GM21360 (cell line): ENCODE measurements around the gene HNMT.

Experiments
- ATAC-seq: cut with Tn5 transposase; IDR thresholded peaks from one replicate; pipeline ENCODE4 v1.9.1; 2021; ENCODE audit warnings: mild to moderate bottlenecking, moderate library complexity; ENCODE audit not compliant: unreplicated experiment

The HNMT gene

DNA sequence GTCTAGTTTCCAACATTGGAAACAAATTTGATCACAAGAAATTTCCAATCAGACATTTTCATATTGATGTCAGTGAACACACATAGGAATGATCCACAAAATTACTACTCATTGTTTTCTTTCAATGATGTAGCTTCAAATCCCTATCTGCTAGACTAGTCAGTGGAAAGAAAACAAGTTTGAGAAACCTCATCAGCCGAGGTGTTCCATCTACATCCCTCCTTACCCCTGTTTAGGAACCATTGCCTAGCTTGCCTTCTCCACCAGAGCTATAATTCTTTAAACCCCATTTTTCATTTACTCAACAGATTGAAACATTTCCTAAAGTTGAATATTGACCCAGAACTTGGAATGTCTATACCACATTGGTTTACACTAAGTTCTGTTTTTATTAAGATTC is 45.3 kb downstream of the HNMT start:
- ATAC-seq = no peak

DNA sequence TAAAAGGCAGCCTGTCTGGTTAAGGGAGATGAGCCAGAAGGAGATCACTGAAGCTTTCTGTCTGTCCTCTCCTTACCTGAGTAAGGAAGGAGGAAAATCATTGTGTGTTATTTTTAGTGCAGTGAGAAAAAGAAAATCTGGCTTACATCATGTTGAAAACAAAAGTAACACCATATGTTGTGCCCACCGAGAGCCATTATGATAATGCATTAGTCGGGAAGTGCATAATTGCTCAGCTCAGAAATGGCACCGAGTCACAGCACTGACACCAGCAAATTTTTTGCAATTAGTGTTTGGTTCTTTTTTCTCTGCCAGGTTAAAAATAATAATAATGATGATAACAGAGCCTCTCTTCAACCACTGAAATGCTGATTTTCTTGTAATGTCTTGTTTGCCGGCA is 46.6 kb downstream of the HNMT start:
- no peak for ATAC-seq

DNA sequence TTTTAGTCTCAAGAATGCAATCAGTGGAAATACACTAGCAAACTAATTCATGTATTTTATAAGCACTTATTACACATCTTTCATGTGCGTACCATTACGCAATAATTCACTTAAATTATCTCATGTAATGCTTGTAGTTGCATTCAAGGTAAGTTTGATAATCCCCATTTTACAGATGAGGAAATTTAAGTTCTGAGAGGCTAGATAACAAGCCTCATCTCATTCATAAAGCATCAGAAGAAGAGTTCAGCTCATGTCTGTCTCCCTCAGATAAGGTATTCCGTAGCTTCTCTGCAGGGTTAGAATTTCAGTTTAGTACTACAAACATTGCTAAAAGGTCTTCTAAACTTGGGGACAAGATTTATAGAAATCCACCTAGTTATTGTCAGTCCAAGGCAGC is 47.8 kb downstream of the HNMT start:
- ATAC-seq = no peak

DNA sequence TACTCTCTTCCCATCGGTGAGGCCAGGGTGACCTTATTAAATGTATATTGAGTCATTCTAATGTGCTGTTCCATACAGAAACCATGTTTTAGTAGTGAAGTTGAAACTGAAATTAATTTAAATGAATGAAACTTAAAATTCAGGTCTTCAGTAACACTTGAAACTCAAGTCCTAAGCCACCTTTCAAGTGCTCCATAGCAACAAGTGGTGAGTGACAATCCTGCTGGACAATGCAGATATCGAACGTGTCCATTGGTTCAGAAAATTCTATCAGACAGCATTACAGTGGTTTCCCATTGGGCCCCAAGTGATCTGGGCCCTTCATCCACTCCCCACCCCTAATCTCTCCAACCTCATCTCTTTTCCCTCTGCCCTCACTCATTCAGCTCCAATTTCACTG is 48.7 kb downstream of the HNMT start:
- no peak for ATAC-seq

DNA sequence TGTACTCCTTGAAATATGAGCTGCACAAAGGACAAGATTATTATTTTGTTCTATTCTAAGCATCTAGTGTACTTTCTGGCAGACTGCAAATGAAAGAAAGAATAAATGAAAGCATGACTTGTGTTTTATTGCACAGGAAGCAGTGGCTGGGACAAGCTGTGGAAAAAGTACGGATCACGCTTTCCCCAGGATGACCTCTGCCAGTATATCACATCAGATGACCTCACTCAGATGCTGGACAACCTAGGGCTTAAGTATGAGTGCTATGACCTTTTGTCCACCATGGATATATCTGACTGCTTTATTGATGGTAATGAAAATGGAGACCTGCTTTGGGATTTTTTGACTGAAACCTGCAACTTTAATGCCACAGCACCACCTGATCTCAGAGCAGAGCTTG is 49.4 kb downstream of the HNMT start:
- no peak for ATAC-seq

DNA sequence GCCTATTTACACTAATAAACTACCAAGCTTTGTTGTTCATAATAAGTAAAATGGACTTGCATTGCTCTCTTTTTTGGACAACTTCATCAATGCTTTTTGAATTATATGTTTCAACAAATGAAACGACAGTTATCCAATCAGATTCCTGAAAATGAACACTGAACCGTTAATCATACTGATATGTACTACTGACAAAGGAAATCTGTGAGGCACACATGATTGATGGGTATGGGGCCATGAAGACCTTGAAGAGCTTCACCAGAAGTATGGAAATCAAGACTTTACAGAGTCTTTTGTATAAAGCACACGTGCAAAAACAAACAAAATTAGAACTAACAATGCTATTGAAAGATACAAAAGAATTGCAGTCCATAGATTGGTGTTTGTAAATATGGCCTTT is 51.2 kb downstream of the HNMT start:
- ATAC-seq = no peak

DNA sequence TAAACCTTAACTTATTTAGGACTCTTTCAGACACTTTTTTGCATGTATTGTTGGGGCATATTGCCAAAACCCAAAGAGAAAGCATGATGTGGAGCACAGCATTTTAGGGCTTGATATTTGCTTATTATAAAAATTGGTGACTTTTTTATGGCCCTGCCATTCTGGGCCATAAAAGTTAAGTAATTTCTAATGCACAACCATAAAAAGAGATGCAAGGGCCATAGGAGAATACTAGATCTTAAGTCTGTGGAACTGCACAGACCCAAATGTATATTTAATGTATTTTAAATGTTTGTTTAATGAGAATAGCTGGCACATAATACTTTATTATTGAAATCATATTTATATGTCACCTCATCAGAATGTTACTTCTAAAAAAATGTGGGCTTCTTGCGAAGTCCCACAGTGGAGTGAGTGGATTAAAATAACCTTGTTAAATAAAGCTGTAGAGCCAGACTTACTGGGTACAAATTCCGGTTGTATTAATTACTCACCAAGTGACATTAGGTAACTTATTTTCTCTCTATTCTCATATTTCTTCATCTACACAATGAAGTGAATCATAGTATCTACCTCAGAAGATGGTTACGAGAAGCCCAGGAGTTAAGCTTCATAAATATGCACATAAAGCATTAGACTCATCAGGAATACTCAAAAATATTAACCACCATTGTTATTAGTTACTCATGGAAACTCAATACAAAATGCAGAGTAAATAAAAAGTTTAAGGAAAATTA is 52.2 kb downstream of the HNMT start:
- ATAC-seq = no peak

DNA sequence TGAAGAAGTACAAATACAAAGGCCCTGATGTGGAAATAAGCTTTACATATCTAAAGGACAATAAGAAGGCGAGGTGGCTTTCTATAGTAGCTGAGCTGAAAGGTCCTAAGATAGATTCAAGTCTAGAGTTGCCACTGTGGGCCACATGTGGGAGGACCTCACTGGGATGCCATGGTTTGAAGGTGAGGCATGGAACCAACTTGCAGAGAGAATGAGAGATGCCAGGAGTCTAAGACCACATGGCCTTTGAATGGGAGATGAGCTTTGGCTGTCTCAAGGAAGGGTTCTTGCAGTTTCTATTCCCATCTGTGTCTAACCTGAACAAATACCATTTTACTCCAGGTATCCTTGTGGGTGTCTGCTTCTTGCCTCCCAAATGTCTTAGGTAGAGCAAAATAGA is 53.6 kb downstream of the HNMT start:
- no peak for ATAC-seq

DNA sequence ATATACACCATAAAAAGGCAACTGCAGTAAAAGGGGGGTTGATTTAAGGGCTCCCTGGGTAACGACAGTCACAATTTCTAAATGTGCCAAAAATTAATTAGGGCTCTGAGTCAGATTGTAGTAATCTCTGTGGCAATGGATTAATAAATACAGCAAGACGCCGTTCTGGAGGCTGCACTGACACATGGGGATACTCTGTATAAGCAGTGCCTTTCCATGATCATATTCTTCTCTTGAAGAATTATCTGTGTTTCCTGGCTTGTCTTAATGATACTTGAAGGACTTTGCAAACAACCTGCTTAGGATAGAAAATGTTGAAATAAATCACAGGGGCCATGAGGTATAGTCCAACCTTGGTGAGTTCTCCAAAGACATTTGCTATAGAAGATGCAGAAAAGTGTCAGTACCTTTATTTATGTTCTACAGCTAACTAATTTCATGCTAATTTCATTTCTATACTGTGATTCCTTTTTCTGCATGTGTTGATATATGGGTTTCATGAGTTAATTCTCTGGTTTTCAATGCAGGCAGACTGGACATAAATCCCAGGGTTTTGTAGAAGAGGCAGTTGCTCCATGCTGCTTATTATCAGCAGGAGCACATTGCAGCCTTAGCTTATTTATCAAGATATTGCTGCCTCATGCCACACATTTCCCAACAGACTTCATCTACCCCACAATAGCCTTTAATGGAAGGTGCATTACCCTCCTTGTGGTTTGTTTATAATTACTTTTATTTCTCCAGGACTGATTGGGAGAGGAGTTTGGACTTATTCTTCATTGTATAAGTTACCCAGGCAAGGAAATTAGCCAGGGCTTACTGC is 54.8 kb downstream of the HNMT start:
- ATAC-seq = no peak

DNA sequence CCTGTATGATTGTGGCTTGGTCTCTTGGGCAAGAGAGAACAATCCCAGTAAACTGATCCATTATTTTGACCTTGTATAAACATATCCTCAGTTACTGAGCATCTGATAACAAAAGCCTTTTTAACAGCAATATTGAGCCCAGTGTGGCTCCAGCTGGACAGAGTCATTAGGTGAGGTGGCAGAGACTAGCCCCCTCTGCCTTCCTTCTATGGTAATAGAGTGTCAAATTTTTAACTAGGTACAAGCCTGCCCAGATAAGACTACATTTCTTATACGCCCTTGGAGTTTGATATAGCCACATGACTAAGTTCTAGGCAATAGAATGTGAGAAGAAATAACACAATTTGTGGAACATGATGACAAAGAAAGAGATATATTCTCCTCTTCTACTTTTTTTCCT is 56.2 kb downstream of the HNMT start:
- ATAC-seq = no peak

DNA sequence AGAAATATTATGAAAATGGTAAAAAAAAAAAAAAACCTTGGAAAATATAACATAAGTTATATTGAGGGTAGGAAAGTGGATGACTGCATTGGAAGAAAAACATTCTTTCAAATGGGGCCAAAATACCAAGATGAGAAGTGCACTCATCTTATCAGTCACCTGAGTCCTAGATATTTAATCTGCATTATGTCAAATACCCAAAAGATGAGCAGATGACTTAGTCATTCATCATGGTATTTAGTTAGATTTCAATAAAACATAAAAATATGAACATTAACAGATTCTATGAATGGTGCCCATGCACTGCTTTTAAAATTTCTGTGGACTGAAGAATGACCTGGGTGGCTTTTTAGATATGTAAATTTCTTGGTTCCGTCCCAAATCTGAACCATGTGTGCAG is 56.9 kb downstream of the HNMT start:
- ATAC-seq = no peak

DNA sequence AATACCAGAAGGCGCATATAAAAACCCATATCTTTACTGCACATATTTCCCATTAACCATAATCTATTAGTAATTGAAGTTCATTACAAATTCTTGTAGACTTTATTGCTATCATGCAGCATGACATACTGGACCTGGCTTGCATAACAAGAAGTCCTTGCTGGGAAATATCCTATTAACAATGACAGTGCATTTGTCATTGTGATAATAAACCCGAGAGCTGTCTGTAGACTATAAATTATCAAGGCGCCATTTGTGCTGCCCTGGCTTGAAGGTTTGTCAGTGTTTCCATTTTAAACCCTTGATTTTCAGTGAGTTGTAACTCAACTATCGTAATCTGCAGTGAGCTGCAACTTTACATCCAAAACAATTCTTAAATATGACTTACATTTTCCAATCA is 59.0 kb downstream of the HNMT start:
- ATAC-seq = no peak

DNA sequence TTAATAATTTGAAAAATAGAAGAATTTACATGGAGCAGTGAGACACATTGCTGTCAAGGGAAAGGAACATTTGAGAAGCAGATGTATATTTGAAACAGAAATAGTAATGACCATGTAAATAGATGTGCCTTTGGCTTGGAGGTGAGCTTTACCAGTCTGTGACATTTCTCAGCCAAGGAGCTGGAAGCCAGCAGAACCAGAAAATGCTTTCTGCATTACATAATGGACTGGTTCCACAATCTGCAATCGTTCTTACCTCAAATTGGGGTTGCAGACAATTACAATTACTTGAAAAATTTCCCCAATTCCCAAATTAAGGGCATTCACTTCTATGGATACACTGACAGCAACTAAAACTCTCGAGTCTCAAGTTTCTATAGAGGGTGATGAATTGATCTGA is 59.7 kb downstream of the HNMT start:
- no peak for ATAC-seq

DNA sequence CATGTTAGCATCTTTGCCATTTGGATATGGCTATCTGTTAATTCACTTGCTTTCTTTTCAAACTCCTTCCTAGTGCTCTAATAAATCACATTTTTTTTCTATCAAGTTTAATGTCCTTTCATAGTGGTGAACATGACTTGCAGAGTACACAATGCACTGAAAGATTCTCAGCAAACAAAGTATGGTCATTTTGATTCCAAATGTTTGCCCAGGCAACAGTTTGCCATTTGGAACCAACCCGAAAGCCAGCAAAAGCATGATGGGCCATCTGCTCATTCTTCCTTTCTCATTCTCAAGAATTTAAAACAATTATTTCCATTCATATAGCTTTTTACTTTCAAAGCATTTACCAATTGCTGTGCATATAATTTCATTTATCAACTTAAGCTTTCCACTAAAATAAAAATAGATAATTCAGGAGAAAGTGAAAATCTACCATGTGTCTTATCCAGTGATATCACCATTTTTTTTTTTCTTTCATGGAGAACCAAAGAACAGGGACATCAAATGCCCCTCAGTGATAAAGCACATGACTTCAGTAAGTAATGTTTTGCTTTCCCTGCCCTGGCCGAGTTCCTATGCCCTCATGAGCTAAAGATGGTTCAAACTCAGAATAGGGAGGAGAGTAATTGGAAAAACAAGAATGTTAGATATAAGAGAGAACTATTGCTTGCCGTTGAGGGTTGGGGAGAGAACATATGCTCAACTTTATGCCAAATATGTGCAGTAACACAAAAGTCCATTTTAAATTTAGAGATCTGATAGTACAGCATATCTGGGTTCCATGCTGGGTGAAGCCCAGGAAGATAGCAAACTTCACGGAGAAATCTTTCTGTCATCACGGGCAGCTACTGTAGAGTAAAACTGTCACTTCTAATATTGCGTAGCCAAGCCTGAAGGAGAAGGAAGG is 62.1 kb downstream of the HNMT start:
- no peak for ATAC-seq

DNA sequence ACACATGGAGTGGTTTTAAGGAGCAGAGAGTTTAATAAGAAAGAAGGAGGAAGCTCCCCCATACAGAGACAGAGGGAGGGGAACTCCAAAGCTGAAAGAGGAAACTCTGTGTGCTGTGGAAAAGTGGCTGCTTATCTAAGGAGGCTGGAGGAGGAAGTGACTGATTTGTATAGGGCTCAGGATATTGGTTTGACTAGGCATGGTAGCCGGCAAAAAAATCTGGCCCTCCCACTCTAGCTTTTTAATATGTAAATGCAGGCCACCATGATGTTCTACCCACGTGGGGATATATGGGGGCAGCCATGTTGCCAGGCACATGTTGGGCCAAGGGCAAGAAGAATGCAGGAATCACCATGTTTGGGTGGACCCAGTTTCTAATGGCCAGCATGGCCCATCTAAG is 64.3 kb downstream of the HNMT start:
- peak; percentile 48 for ATAC-seq

DNA sequence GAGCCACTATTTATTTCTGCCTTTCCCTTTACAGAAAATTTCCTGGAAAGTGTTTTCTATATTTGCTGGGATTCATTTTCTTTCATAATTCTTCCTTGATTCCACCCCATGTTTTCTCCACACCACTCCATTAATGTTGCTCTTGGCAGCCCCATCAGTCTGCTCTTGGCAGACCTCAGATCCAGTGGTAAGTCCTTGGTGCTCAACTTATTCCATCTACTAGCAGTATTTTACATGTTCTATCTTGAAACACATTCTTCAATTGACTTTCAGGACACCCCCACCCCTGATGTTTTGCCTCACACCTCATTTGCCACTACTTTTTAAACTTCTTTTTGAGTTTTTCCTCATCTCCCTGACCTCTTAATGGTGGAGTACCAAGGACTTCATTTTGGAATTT is 65.0 kb downstream of the HNMT start:
- no peak for ATAC-seq

DNA sequence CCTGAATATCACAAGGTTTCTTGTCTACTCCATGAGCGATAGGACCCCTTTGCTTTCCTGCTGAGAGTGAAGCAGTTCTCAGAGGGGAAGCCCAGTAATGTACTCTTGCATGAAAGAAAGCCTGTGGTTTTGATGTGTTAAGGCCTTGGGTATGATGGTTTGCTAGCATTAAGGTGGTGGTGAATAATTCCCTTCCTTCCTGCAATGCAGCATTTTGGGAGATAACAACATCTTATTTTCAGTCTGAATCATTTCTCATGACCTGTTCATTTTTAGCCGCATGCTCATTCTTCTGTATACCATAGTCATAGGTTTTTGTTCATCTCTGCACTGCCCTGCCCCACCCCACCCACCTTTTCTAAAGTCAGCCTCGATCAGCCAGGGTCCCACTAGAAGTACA is 66.2 kb downstream of the HNMT start:
- peak; percentile 83 for ATAC-seq

DNA sequence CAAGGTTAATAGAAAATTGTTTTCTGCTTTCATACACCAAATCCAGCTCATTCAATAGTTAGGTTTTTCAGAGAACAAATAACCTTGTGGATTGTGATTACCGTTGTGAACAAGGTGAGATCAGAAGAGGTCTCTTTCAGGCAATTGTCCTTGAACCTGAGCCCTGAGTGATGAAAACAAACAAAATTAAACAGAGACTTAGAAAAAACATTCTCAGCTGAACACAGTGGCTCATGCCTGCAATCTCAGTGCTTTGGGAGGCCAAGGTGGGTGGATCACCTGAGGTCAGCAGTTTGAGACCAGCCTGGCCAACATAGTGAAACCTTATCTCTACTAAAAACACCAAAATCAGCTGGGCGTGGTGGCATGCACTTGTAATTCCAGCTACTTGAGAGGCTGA is 68.1 kb downstream of the HNMT start:
- no peak for ATAC-seq

DNA sequence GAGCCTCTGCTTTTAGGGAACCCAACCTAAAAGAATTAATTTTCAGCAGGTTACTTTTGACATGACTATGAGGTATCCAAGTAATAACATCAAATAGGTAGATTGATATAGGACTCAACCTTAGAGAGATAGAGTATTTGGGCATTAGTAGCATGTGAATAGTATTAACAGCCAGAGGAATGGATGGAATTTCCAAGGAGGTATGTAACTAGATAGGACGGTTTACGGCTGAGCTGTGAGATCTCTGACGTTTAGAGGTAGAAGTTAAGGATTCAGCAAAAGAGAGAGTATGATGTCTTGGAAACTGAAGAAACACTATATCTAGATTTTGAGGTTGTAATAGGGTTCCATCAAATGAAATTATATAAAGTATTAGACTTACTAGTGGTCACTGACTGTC is 70.3 kb downstream of the HNMT start:
- no peak for ATAC-seq

DNA sequence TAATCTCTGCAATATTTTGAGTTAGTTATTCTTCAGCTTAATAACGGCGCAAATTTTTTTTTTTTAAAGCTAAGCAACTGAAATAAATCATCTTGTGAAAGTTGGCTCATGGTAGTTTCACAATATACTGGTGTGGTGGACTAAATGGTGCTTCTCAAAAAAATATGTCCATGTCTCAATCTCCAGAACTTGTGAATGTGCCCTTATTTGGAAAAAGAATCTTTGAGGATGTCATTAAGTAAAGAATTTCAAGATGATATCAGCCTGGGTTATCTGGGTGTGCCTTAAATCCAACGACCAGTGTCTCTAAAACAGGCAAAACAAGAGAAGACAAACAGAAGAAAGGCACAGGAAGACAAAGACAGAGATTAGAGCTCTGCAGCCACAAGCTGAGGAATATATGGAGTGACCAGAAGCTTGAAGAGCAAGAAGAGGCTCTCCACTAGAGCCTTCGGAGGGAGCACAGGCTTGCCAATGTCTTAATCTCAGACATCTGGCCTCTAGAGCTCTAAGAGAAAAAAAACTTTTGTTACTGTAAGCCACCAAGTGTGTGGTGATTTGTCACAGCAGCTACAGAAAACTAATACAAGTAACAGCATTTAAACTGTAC is 71.4 kb downstream of the HNMT start:
- no peak for ATAC-seq

DNA sequence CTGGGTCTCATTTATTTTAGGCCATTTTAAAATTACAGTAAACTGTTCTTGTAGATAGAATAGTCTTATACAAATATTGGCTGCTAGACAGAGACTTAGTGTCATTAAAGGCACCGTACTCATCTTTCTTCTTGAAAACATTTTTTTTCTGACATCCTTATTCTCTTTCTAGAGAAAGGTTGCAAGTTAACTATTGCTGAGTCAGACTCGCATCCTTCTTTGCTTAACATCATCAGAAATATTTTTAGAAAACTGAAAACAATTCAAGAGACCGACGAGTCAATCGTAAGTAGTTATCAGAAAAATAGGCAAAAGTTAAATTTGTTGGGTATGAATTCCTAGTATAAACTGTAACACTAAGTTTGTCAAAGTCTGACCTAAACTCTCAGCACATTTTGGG is 72.2 kb downstream of the HNMT start:
- ATAC-seq = no peak
